Fibroblast of villous mesenchyme (primary cell): Measurements from ENCODE around the gene COL4A6. TPM values are rescaled to one million over a fixed set of nuclear protein-coding genes. Genes with fewer than 3 reads are reported as not detected.
"Not testable (repeated sequence)": the region's sequence is repeated elsewhere in the genome, so short reads cannot be mapped to it uniquely, and the experiment has no call there.

Experiments
- DNase-seq: peaks from one replicate; pipeline ENCODE4 v3.0.0-alpha.2; 2010; ENCODE audit warnings: low read depth
- H3K4me3 ChIP-seq: 2 replicates; pipeline ENCODE4 v1.5.1; 2011; ENCODE audit warnings: low read depth, mild to moderate bottlenecking, low read length
- total RNA-seq: library from RNA; depleted of rRNA; stranded (reverse); fragments of >200 nt; gene quantifications from 2 replicates; pipeline ENCODE4 v1.2.3, GENCODE V29; 2012
- TF ChIP-seq, protein P1 (sequence below): IDR thresholded peaks from 2 replicates; pipeline ENCODE4 v1.5.1; 2012; ENCODE audit warnings: low read depth, mild to moderate bottlenecking, low read length; ENCODE audit not compliant: insufficient read depth

Gene COL4A6
- total RNA-seq, 1 donor = 1.7 TPM

DNA sequence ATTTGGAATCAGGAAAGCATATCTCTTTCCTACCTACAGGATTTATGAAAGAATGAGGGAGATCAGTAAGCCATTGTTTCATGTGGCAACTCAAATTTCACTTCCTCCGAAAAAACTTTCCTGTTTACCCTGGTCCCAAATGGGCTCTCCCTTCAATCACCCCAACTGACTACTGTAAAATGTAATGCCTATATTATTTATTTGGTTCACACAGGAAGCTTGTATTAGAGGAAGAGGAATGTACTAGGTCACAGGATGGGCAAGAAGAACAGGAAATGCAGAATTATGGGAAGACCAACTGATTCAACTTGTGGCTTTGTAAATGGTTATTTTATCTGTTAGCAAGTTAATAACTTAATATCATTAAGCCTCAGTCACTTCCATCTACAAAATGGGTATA, 23.1 kb downstream of the COL4A6 start:
- TF ChIP-seq, protein P1, sequence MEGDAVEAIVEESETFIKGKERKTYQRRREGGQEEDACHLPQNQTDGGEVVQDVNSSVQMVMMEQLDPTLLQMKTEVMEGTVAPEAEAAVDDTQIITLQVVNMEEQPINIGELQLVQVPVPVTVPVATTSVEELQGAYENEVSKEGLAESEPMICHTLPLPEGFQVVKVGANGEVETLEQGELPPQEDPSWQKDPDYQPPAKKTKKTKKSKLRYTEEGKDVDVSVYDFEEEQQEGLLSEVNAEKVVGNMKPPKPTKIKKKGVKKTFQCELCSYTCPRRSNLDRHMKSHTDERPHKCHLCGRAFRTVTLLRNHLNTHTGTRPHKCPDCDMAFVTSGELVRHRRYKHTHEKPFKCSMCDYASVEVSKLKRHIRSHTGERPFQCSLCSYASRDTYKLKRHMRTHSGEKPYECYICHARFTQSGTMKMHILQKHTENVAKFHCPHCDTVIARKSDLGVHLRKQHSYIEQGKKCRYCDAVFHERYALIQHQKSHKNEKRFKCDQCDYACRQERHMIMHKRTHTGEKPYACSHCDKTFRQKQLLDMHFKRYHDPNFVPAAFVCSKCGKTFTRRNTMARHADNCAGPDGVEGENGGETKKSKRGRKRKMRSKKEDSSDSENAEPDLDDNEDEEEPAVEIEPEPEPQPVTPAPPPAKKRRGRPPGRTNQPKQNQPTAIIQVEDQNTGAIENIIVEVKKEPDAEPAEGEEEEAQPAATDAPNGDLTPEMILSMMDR = no peak

DNA sequence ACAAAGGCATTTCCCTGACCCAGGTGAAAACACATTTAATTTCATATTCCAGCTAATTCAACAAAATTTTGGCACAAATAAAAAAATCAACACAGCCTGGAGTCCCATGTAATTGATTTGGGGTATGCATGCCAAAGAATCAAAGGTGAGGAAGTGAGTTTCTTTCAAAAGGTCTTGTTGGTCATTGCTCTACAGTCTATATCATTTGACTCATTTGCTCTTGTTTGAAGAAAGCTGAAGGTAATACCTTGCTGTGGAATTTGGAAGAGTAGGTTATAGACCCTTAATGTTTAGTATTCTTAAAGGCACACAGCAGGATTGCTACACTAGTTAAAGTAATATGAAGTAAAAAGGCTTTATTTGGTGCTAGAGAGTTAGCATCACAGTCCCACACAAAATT, 25.4 kb downstream of the COL4A6 start:
- DNase-seq = no peak
- TF ChIP-seq, protein P1 = no peak
- H3K4me3 ChIP-seq = no peak overlapping the region

More for the DNA sequence above, 23.1 kb downstream of the COL4A6 start:
- no peak for DNase-seq
- H3K4me3 ChIP-seq = no peak overlapping the region

DNA sequence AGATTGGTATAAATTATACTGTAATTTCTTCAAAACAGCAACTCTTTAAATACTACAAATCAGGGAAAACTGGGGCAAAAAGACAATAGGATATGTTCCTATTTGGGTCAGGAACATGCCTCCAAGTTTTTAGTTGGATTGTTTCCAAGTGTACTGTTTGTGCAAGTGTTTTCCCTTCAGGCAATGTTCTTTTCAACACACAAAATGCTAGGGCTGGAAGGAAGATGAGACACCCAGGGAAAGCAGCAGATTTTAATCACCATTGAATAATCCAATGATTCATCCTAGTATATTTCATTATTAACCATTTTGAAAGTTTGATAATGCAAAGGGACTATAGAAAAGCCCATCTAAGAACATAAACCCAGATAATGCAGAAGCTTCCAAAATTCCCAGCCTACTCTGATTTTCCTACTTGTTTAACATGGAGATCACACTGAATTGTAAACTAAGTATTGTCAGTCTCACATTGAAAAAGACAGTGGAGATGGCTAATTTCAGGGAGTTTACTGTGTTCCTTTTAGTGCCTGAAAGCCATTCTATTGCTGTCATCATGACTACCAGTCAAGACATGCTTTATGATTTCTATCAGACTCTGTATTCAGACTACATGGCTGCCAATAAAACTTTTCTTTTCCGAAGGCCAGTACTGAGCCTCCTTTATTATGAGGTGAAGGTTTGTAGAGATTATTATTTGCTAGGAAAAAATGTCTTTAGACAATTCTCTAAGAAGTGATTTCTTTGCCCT, 38.6 kb downstream of the COL4A6 start:
- TF ChIP-seq, protein P1 = no peak
- peak; percentile 40 for DNase-seq

GRCh38 chrX:108397627-108398391, 40.4 kb downstream of the COL4A6 start:
- TF ChIP-seq, protein P1 = no peak
- H3K4me3 ChIP-seq = no peak overlapping the region
- peak; percentile 8 for DNase-seq

More for the DNA sequence above, 38.6 kb downstream of the COL4A6 start:
- no peak overlapping the region for H3K4me3 ChIP-seq

- no peak for DNase-seq
- TF ChIP-seq, protein P1 = no peak
- no peak overlapping the region for H3K4me3 ChIP-seq
Observed at GRCh38 chrX:108396986-108397385, 41.2 kb downstream of the COL4A6 start.

DNA sequence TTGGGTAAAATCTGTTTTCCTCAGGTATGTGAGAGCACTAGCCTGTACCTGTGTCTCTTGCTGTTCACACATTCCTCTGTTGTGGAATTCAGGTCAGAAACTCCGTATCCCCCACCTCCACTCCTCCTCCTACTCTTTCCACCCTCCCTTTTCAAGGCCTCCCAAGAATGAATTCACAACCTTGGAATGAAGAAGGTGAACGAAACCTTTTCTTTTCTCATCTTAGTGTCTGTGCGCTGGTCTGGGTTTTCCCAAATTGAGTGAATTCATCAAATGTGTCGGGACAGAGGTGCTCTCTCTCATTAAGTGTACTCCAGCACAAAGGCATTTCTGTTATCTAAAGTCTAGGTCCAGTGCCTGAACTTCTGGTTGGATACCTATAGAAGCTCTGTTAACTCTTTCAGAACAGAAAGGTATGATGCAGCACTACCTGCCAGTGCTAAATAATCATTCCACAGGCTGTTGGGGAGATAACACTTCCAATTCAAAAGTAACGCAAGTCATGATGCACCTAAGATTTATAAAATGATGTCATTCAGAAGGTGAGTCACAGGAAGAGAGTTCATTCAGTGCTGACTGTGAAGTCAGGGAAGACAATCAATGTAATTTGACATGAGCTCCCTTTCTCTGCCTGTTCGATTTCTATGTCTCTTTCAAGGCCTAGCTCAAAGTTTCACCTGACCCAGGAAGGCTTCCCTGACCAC, 41.9 kb downstream of the COL4A6 start:
- no peak overlapping the region for H3K4me3 ChIP-seq
- peak; percentile 9 for DNase-seq
- TF ChIP-seq, protein P1 = no peak

DNA sequence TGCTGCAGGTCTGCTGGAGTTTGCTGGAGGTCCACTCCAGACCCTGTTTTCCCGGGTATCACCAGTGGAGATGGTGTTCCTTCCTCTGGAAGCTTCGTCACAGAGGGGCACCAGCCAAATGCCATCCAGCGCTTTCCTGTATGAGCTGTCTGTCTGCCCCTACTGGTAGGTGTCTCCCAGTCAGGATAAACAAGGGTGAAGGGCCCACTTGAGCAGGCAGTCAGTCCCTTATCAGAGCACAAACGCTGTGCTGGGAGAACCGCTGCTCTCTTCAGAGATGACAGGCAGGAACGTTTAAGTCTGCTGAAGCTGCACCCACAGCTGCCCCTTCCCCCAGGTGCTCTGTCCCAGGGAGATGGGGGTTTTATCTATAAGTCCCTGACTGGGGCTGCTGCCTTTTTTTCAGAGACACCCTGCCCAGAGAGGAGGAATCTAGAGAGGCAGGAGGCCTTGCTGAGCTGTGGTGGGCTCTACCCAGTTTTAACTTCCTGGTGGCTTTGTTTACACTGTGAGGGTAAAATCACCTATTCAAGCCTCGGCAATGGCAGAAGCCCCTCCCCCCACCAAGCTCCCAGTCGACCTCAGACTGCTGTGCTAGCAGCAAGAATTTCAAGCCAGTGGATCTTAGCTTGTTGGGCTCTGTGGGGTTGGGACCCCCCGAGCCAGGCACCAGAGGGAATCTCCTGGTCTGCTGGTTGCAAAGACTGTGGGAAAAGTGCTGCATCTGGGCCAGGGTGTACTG, 47.1 kb downstream of the COL4A6 start:
- DNase-seq, H3K4me3 ChIP-seq: not testable (repeated sequence)
